HUES64 (cell line): ENCODE measurements around the gene GNLY. TPM values are rescaled to one million over a fixed set of nuclear protein-coding genes. Genes with fewer than 3 reads are reported as not detected.

ENCODE experiments used
- H3K27ac ChIP-seq: 2 replicates; pipeline ENCODE4 v1.7.0; 2013; ENCODE audit warnings: low read depth, low read length, inconsistent platforms
- H3K27me3 ChIP-seq: 2 replicates; pipeline ENCODE4 v1.6.1; 2013; ENCODE audit warnings: mild to moderate bottlenecking, low read length; ENCODE audit not compliant: insufficient read depth
- H3K36me3 ChIP-seq: 2 replicates; pipeline ENCODE4 v1.6.1; 2013; ENCODE audit warnings: mild to moderate bottlenecking, low read length; ENCODE audit not compliant: insufficient read depth
- H3K4me1 ChIP-seq: 2 replicates; pipeline ENCODE4 v1.6.1; 2013; ENCODE audit warnings: mild to moderate bottlenecking, low read length, moderate library complexity; ENCODE audit not compliant: insufficient read depth
- H3K4me3 ChIP-seq: 2 replicates; pipeline ENCODE4 v1.5.1; 2013; ENCODE audit warnings: mild to moderate bottlenecking, low read length, moderate library complexity
- H3K9ac ChIP-seq: 2 replicates; pipeline ENCODE4 v1.6.1; 2013; ENCODE audit warnings: mild to moderate bottlenecking, low read depth, low read length
- H3K9me3 ChIP-seq: 2 replicates; pipeline ENCODE4 v1.6.1; 2013; ENCODE audit warnings: low read depth, low read length; ENCODE audit not compliant: insufficient read depth
- WGBS: fragments of 150-250, 120-280 bp; methylation state at CpG from one replicate; pipeline ENCODE4 v1.1.7; 2013; ENCODE audit warnings: missing lambda C conversion rate; 5-methylcytosine and 5-hydroxymethylcytosine counted together
- polyA plus RNA-seq, 2 experiments: library from polyadenylated mRNA; stranded (reverse); fragments of 50-300 nt; gene quantifications; one replicate each; pipeline ENCODE4 v1.2.3, GENCODE V29; 2013

GNLY gene
- polyA plus RNA-seq (2013, experiment 1 of 2) = not detected
- not detected for polyA plus RNA-seq (2013, experiment 2 of 2)

- H3K27ac ChIP-seq = no peak within 1 kb of the TSS
- no peaks in the 10 kb centered on the region for H3K9me3 ChIP-seq
- no peaks in the 10 kb centered on the region for H3K27me3 ChIP-seq
- H3K4me3 ChIP-seq = no peak within 1 kb of the TSS
- H3K4me1 ChIP-seq = no peaks in the 10 kb centered on the region
- no peaks in the 10 kb centered on the region for H3K36me3 ChIP-seq
- WGBS = 88% methylated on average over 15 of the region's 15 CpGs
- H3K9ac ChIP-seq = no peak within 1 kb of the TSS
Measured at GRCh38 chr2:85694052-85695025, at the start of gene GNLY. Gene GNLY (plus strand): TSS chr2:85694358. CDS start chr2:85694419, 61 bp downstream.

- Histone ChIP-seq H3K27me3 (no peaks in the 10 kb centered on the region), H3K9ac (no peak overlapping the region), H3K4me3 (no peak overlapping the region), H3K4me1 (no peaks in the 10 kb centered on the region), H3K36me3 (peaks cover 99% of the 10 kb centered on the region), H3K9me3 (no peaks in the 10 kb centered on the region), H3K27ac (no peak overlapping the region)
- WGBS = 96% methylated on average over 8 of the region's 8 CpGs
Measured at GRCh38 chr2:85644909-85645308, 49.2 kb upstream of the GNLY start.

- Histone ChIP-seq H3K27ac (no peak overlapping the region), H3K36me3 (peaks cover 97% of the 10 kb centered on the region), H3K4me1 (no peaks in the 10 kb centered on the region), H3K4me3 (no peak overlapping the region), H3K9ac (no peak overlapping the region), H3K27me3 (no peaks in the 10 kb centered on the region), H3K9me3 (no peaks in the 10 kb centered on the region)
- 100% methylated on average over 2 of the region's 2 CpGs for WGBS
Measured at GRCh38 chr2:85646166-85646565, 48.0 kb upstream of the GNLY start.

GRCh38 chr2:85647823-85648526 is 46.2 kb upstream of the GNLY start:
- no peak overlapping the region for H3K4me3 ChIP-seq
- no peaks in the 10 kb centered on the region for H3K27me3 ChIP-seq
- H3K4me1 ChIP-seq = no peaks in the 10 kb centered on the region
- peaks cover 95% of the 10 kb centered on the region for H3K36me3 ChIP-seq
- WGBS = 94% methylated on average over 10 of the region's 10 CpGs
- H3K27ac ChIP-seq = no peak overlapping the region
- H3K9ac ChIP-seq = no peak overlapping the region
- H3K9me3 ChIP-seq = no peaks in the 10 kb centered on the region

GRCh38 chr2:85648619-85649018 is 45.5 kb upstream of the GNLY start:
- no peak overlapping the region for H3K27ac ChIP-seq
- H3K9me3 ChIP-seq = no peaks in the 10 kb centered on the region
- 83% methylated on average over 2 of the region's 2 CpGs for WGBS
- no peaks in the 10 kb centered on the region for H3K4me1 ChIP-seq
- no peaks in the 10 kb centered on the region for H3K27me3 ChIP-seq
- H3K36me3 ChIP-seq = peaks cover 92% of the 10 kb centered on the region
- no peak overlapping the region for H3K9ac ChIP-seq
- H3K4me3 ChIP-seq = no peak overlapping the region

GRCh38 chr2:85649201-85650190 is 44.7 kb upstream of the GNLY start:
- H3K27me3 ChIP-seq = no peaks in the 10 kb centered on the region
- peaks cover 87% of the 10 kb centered on the region for H3K36me3 ChIP-seq
- no peak overlapping the region for H3K4me3 ChIP-seq
- no peaks in the 10 kb centered on the region for H3K4me1 ChIP-seq
- H3K27ac ChIP-seq = no peak overlapping the region
- H3K9ac ChIP-seq = no peak overlapping the region
- 94% methylated on average over 8 of the region's 9 CpGs for WGBS
- no peaks in the 10 kb centered on the region for H3K9me3 ChIP-seq

- Histone ChIP-seq H3K9me3 (no peaks in the 10 kb centered on the region), H3K9ac (no peak overlapping the region), H3K4me3 (no peak overlapping the region), H3K27ac (no peak overlapping the region), H3K36me3 (peaks cover 77% of the 10 kb centered on the region), H3K27me3 (no peaks in the 10 kb centered on the region), H3K4me1 (no peaks in the 10 kb centered on the region)
- WGBS = over 99% methylated on average over 4 of the region's 4 CpGs
Measured at GRCh38 chr2:85650456-85650855, 43.7 kb upstream of the GNLY start.

- 95% methylated on average over 3 of the region's 3 CpGs for WGBS
- peaks cover 74% of the 10 kb centered on the region for H3K36me3 ChIP-seq
- no peaks in the 10 kb centered on the region for H3K9me3 ChIP-seq
- H3K4me1 ChIP-seq = no peaks in the 10 kb centered on the region
- no peak overlapping the region for H3K9ac ChIP-seq
- H3K27ac ChIP-seq = no peak overlapping the region
- H3K27me3 ChIP-seq = no peaks in the 10 kb centered on the region
- no peak overlapping the region for H3K4me3 ChIP-seq
Measured at GRCh38 chr2:85651097-85651496, 43.1 kb upstream of the GNLY start.

GRCh38 chr2:85652056-85652455 is 42.1 kb upstream of the GNLY start:
- Histone ChIP-seq H3K4me3 (no peak overlapping the region), H3K27ac (no peak overlapping the region), H3K36me3 (peaks cover 70% of the 10 kb centered on the region), H3K9me3 (no peaks in the 10 kb centered on the region), H3K4me1 (no peaks in the 10 kb centered on the region), H3K27me3 (no peaks in the 10 kb centered on the region), H3K9ac (no peak overlapping the region)
- 97% methylated on average over 2 of the region's 2 CpGs for WGBS

GRCh38 chr2:85653996-85654395 is 40.2 kb upstream of the GNLY start:
- no peak overlapping the region for H3K4me3 ChIP-seq
- H3K9ac ChIP-seq = no peak overlapping the region
- 85% methylated on average over 2 of the region's 3 CpGs for whole genome bisulfite sequencing
- peaks cover 59% of the 10 kb centered on the region for H3K36me3 ChIP-seq
- H3K4me1 ChIP-seq = no peaks in the 10 kb centered on the region
- H3K27ac ChIP-seq = no peak overlapping the region
- H3K9me3 ChIP-seq = no peaks in the 10 kb centered on the region
- H3K27me3 ChIP-seq = no peaks in the 10 kb centered on the region
